ENCODE results near the gene TMEM87A. TPM values are rescaled to one million over a fixed set of nuclear protein-coding genes. Genes with fewer than 3 reads are reported as not detected.

TMEM87A gene
- total and polyA plus RNA-seq, 2 of the 8 experiments (the other 6 are each of a cell fraction or from before 2014, with no cell fraction given) = 15.2 to 33.1 TPM

DNA sequence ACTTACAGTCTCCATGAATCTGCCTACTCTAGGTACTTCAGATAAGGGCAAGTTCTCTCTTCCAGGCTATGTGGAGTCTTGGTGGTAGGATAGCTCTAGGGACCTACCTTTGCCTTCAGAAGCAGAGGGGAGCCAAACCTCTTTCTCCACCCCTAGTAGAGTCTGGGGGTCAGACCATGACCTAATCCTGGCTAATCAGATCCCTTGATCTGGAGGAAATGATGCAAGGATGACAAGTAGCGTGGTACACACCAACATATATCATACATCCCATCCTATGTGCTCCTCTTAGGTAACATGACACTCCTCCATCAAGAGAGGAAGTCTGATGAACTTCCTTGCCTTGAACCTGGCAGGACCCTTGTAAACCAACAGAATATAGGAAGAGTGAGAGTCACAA, 101.4 kb downstream of the TMEM87A start (continued):
- TF ChIP-seq, protein P1, sequence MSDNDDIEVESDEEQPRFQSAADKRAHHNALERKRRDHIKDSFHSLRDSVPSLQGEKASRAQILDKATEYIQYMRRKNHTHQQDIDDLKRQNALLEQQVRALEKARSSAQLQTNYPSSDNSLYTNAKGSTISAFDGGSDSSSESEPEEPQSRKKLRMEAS (IDR thresholded peaks at IDR 0.05) = no peak
- TF ChIP-seq BRCA1 (IDR thresholded peaks at IDR 0.05; ENCODE audit: low read depth, low read length) = no peak
- TF ChIP-seq RXRA (IDR thresholded peaks at IDR 0.05; ENCODE audit: insufficient read depth, low read depth, low read length) = no peak
- no peak for TF ChIP-seq KDM4A (IDR thresholded peaks at IDR 0.05; ENCODE audit: low read depth, low read length, severe bottlenecking)
- no peak for TF ChIP-seq RBBP5 (IDR thresholded peaks at IDR 0.05; ENCODE audit: borderline replicate concordance, low read depth, low read length)
